HepG2 (cell line): ENCODE data around the gene TMEM53. TPM values are rescaled to one million over a fixed set of nuclear protein-coding genes. Genes with fewer than 3 reads are reported as not detected.

Experiments used
- ATM ChIP-seq: fragments of 450-650 bp; IDR thresholded peaks from 2 replicates; pipeline ENCODE4 v1.7.1; 2017; ENCODE audit warnings: mild to moderate bottlenecking, borderline replicate concordance
- DR1 ChIP-seq: sonication (generic); formaldehyde crosslinking; IDR thresholded peaks from 2 replicates; pipeline ENCODE4 v1.8.0; 2021; ENCODE audit warnings: mild to moderate bottlenecking, missing genetic modification reagents, inconsistent platforms
- PRMT3 ChIP-seq: sonication (generic); formaldehyde crosslinking; IDR thresholded peaks from 2 replicates; pipeline ENCODE4 v1.8.1; 2022; ENCODE audit warnings: low read depth, mild to moderate bottlenecking, moderate library complexity, missing genetic modification reagents, borderline replicate concordance
- RARG ChIP-seq: sonication (generic); formaldehyde crosslinking; IDR thresholded peaks from 2 replicates; pipeline ENCODE4 v1.4.0; 2020; ENCODE audit warnings: low read depth, mild to moderate bottlenecking, missing genetic modification reagents
- SP5 ChIP-seq: IDR thresholded peaks from 2 replicates; pipeline ENCODE4 v1.6.1; 2016; ENCODE audit warnings: low read depth, borderline replicate concordance
- TARDBP ChIP-seq: sonication (generic); formaldehyde crosslinking; IDR thresholded peaks from 2 replicates; pipeline ENCODE4 v1.8.0; 2022; ENCODE audit warnings: mild to moderate bottlenecking, missing genetic modification reagents
- WIZ ChIP-seq: sonication (generic); formaldehyde crosslinking; IDR thresholded peaks from 2 replicates; pipeline ENCODE4 v1.5.1; 2020; ENCODE audit warnings: mild to moderate bottlenecking, missing genetic modification reagents
- YEATS2 ChIP-seq: sonication (generic); formaldehyde crosslinking; IDR thresholded peaks from 2 replicates; pipeline ENCODE4 v1.4.0; 2020; ENCODE audit warnings: missing genetic modification reagents, borderline replicate concordance
- ZFP90 ChIP-seq: sonication (generic); formaldehyde crosslinking; IDR thresholded peaks from 2 replicates; pipeline ENCODE4 v1.8.0; 2022; ENCODE audit warnings: missing genetic modification reagents, mild to moderate bottlenecking, inconsistent platforms, borderline replicate concordance
- ZNF121 ChIP-seq: sonication (generic); formaldehyde crosslinking; IDR thresholded peaks from 2 replicates; pipeline ENCODE4 v1.5.0; 2020; ENCODE audit warnings: mild to moderate bottlenecking, missing genetic modification reagents
- ZNF282 ChIP-seq: fragments of 450-650 bp; IDR thresholded peaks from 2 replicates; pipeline ENCODE4 v1.6.1; 2018; ENCODE audit not compliant: partially characterized antibody
- ZNF383 ChIP-seq: sonication (generic); formaldehyde crosslinking; IDR thresholded peaks from 2 replicates; pipeline ENCODE4 v1.4.0; 2020; ENCODE audit warnings: missing genetic modification reagents, mild to moderate bottlenecking, borderline replicate concordance
- ZNF790 ChIP-seq: sonication (generic); formaldehyde crosslinking; IDR thresholded peaks from 2 replicates; pipeline ENCODE4 v1.8.0; 2022; ENCODE audit warnings: missing genetic modification reagents, mild to moderate bottlenecking, borderline replicate concordance
- ZNF891 ChIP-seq: sonication (generic); formaldehyde crosslinking; IDR thresholded peaks from 2 replicates; pipeline ENCODE4 v1.5.0; 2020; ENCODE audit warnings: mild to moderate bottlenecking, missing genetic modification reagents
- polyA plus RNA-seq, 8 experiments: library from polyadenylated mRNA; depleted of rRNA in 3 of 8; stranded (reverse) in 7 of 8; unstranded in 1 of 8; fragments of >200 nt; fragmentation: Illumina TruSeq in 4 of 8; extraction: Trizol in 4 of 8; gene quantifications; 2 replicates each; pipeline versions ENCODE4 v1.2.1 to v1.2.3, GENCODE V29; 2011 to 2016; ENCODE audit warnings: low read depth in 4 of 8, missing spikeins in 1 of 8, mixed read lengths in 1 of 8; ENCODE audit not compliant: insufficient read depth in 1 of 8
- total RNA-seq, 5 experiments: library from RNA; depleted of rRNA; stranded (reverse); fragments of >200 nt; fragmentation: Illumina TruSeq; extraction: Trizol; gene quantifications; 2 replicates each; pipeline ENCODE4 v1.2.3, GENCODE V29; 2016; ENCODE audit warnings: low read depth in 1 of 5
- TF ChIP-seq, protein P1 (sequence below): sonication (generic); formaldehyde crosslinking; IDR thresholded peaks from 2 replicates; pipeline ENCODE4 v1.8.0; 2022; ENCODE audit warnings: mild to moderate bottlenecking, missing genetic modification reagents; ENCODE audit not compliant: insufficient replicate concordance
- TF ChIP-seq, protein P2 (sequence below): sonication (generic); formaldehyde crosslinking; IDR thresholded peaks from 2 replicates; pipeline ENCODE4 v1.8.1; 2023; ENCODE audit warnings: mild to moderate bottlenecking, inconsistent platforms, moderate library complexity, missing genetic modification reagents, borderline replicate concordance
- TF ChIP-seq, protein P3 (sequence below): sonication (generic); formaldehyde crosslinking; IDR thresholded peaks from 2 replicates; pipeline ENCODE4 v1.4.0; 2020; ENCODE audit warnings: missing genetic modification reagents
- TF ChIP-seq, protein P4 (sequence below): sonication (generic); formaldehyde crosslinking; IDR thresholded peaks from 2 replicates; pipeline ENCODE4 v1.8.0; 2022; ENCODE audit warnings: mild to moderate bottlenecking, missing genetic modification reagents
- TF ChIP-seq, protein P5 (sequence below): sonication (generic); formaldehyde crosslinking; IDR thresholded peaks from 2 replicates; pipeline ENCODE4 v1.4.0; 2020; ENCODE audit warnings: missing genetic modification reagents

Gene TMEM53
- total and polyA plus RNA-seq, 2 of the 13 experiments (the other 11 are each of a cell fraction or from before 2014, with no cell fraction given), result 12.6 to 20.2 TPM

DNA sequence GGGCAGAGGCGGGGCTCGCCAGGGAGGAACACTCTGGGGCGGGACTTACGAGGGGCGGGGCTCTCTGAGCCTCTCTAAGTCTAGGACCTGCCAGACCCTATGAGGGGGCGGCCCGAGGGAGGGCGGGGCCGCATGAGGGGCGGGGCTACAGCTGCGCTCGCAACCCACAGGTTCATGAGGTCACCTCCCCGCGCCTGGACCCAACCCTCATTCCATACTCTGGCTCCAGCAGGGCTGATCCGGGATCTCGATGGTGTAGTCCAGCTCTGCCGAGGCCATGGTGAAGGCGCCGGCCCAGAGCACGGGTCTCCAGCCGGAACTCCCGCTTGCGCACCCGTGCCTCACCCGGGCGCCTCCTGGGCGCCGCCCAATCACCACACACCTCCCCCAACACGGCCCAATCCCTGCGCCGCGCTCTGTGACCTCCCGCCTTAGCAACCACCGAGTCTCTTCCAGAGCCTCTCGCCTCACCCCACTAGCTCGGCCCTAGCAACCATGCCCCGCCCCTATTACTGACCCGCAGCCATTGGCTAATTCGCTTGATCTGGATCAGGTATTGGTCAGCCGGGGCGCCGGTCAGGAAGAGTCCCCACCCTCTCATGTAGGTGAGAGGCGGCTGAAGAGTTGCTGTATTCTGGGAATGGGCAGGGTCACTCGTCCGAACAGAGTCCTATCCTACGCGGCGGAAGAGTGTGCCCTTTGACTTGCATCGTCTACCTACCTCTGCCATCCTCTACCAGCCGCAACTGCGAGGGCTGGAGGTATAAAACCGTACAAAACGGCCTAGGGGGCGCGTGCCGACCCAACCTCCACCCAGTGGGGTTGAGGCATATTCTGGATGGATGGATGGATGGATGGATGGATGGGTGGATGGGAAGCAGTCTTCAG, at the start of gene TMEM53, which contains the start of gene ARMH1 (continued):
- TF ChIP-seq PRMT3 (CRISPR knock-in tag) (no peak), ZNF891 (peak; percentile 36; the same call in 1 of the 2 replicates), RARG (CRISPR knock-in tag) (no peak), TARDBP (CRISPR knock-in tag) (peak; percentile 20; the same call in 1 of the 2 replicates), ATM (no peak), ZNF282 (no peak), WIZ (no peak), SP5 (CRISPR knock-in tag) (peak; percentile 33; the same call in 1 of the 2 replicates), DR1 (CRISPR knock-in tag) (0 out of 2 replicates have a peak, but pooled peaks have one; percentile 45), ZNF121 (no peak), ZFP90 (CRISPR knock-in tag) (no peak), ZNF790 (CRISPR knock-in tag) (0 out of 2 replicates have a peak, but pooled peaks have one; percentile 50), ZNF383 (CRISPR knock-in tag) (no peak), YEATS2 (CRISPR knock-in tag) (peak; percentile 53; the same call in 1 of the 2 replicates)
- TF ChIP-seq, protein P1, sequence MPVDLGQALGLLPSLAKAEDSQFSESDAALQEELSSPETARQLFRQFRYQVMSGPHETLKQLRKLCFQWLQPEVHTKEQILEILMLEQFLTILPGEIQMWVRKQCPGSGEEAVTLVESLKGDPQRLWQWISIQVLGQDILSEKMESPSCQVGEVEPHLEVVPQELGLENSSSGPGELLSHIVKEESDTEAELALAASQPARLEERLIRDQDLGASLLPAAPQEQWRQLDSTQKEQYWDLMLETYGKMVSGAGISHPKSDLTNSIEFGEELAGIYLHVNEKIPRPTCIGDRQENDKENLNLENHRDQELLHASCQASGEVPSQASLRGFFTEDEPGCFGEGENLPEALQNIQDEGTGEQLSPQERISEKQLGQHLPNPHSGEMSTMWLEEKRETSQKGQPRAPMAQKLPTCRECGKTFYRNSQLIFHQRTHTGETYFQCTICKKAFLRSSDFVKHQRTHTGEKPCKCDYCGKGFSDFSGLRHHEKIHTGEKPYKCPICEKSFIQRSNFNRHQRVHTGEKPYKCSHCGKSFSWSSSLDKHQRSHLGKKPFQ, result no peak
- TF ChIP-seq, protein P2, sequence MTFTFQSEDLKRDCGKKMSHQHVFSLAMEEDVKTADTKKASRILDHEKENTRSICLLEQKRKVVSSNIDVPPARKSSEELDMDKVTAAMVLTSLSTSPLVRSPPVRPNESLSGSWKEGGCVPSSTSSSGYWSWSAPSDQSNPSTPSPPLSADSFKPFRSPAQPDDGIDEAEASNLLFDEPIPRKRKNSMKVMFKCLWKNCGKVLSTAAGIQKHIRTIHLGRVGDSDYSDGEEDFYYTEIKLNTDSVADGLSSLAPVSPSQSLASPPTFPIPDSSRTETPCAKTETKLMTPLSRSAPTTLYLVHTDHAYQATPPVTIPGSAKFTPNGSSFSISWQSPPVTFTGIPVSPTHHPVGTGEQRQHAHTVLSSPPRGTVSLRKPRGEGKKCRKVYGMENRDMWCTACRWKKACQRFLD, result no peak
- TF ChIP-seq, protein P3, sequence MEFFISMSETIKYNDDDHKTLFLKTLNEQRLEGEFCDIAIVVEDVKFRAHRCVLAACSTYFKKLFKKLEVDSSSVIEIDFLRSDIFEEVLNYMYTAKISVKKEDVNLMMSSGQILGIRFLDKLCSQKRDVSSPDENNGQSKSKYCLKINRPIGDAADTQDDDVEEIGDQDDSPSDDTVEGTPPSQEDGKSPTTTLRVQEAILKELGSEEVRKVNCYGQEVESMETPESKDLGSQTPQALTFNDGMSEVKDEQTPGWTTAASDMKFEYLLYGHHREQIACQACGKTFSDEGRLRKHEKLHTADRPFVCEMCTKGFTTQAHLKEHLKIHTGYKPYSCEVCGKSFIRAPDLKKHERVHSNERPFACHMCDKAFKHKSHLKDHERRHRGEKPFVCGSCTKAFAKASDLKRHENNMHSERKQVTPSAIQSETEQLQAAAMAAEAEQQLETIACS (CRISPR knock-in tag), result no peak
- TF ChIP-seq, protein P4, sequence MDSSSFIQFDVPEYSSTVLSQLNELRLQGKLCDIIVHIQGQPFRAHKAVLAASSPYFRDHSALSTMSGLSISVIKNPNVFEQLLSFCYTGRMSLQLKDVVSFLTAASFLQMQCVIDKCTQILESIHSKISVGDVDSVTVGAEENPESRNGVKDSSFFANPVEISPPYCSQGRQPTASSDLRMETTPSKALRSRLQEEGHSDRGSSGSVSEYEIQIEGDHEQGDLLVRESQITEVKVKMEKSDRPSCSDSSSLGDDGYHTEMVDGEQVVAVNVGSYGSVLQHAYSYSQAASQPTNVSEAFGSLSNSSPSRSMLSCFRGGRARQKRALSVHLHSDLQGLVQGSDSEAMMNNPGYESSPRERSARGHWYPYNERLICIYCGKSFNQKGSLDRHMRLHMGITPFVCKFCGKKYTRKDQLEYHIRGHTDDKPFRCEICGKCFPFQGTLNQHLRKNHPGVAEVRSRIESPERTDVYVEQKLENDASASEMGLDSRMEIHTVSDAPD (CRISPR knock-in tag), result no peak
- TF ChIP-seq, protein P5, sequence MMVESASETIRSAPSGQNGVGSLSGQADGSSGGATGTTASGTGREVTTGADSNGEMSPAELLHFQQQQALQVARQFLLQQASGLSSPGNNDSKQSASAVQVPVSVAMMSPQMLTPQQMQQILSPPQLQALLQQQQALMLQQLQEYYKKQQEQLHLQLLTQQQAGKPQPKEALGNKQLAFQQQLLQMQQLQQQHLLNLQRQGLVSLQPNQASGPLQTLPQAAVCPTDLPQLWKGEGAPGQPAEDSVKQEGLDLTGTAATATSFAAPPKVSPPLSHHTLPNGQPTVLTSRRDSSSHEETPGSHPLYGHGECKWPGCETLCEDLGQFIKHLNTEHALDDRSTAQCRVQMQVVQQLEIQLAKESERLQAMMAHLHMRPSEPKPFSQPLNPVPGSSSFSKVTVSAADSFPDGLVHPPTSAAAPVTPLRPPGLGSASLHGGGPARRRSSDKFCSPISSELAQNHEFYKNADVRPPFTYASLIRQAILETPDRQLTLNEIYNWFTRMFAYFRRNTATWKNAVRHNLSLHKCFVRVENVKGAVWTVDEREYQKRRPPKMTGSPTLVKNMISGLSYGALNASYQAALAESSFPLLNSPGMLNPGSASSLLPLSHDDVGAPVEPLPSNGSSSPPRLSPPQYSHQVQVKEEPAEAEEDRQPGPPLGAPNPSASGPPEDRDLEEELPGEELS, result 0 out of 2 replicates have a peak, but pooled peaks have one; percentile 8
